MCF 10A (cell line): Measurements from ENCODE around the gene INPP4A. TPM values are rescaled to one million over a fixed set of nuclear protein-coding genes. Genes with fewer than 3 reads are reported as not detected.

ENCODE experiments used
- BruUV-seq: library from RNA; stranded (reverse); fragments of 400-500 nt; replicated peaks from 2 replicates; lab custom pipeline; 2021; lab: Mats Ljungman, UMichigan
- CTCF ChIA-PET: fragments of 300-600 bp; sonication (Branson Sonifier 250); formaldehyde crosslinking; extraction: SDS; loops from one replicate; lab custom pipeline; 2021; ENCODE audit warnings: antibody characterized with exemption, inconsistent platforms; lab: Yijun Ruan, JAX
- POLR2A ChIA-PET: fragments of 300-600, 350-650 bp; sonication (Branson Sonifier 250); formaldehyde crosslinking; extraction: SDS; loops from one replicate; lab custom pipeline; 2020; ENCODE audit warnings: antibody characterized with exemption, inconsistent platforms; lab: Yijun Ruan, JAX
- DNase-seq: peaks from one replicate; pipeline ENCODE4 v3.0.0-alpha.2; 2018; ENCODE audit not compliant: unreplicated experiment
- H3K27ac Mint-ChIP-seq: one replicate; pipeline ENCODE4 v1.8.0; 2022; ENCODE audit warnings: mild to moderate bottlenecking, low read depth, mixed read lengths; ENCODE audit not compliant: unreplicated experiment
- H3K27me3 Mint-ChIP-seq: one replicate; pipeline ENCODE4 v1.8.0; 2022; ENCODE audit warnings: mixed read lengths; ENCODE audit not compliant: insufficient read depth, unreplicated experiment
- H3K36me3 Mint-ChIP-seq: one replicate; pipeline ENCODE4 v1.8.0; 2022; ENCODE audit warnings: mild to moderate bottlenecking, moderate library complexity, mixed read lengths; ENCODE audit not compliant: insufficient read depth, unreplicated experiment
- H3K4me1 Mint-ChIP-seq: one replicate; pipeline ENCODE4 v1.8.0; 2022; ENCODE audit warnings: mixed read lengths; ENCODE audit not compliant: insufficient read depth, unreplicated experiment
- H3K4me3 Mint-ChIP-seq: one replicate; pipeline ENCODE4 v1.8.0; 2022; ENCODE audit warnings: mild to moderate bottlenecking, moderate library complexity, mixed read lengths; ENCODE audit not compliant: unreplicated experiment
- H3K9me3 Mint-ChIP-seq: one replicate; pipeline ENCODE4 v1.8.0; 2022; ENCODE audit warnings: mixed read lengths; ENCODE audit not compliant: unreplicated experiment
- CTCF ChIP-seq: fragments of 200-600 bp; IDR thresholded peaks from one replicate; pipeline ENCODE4 v1.8.0; 2022; ENCODE audit warnings: antibody characterized with exemption, mild to moderate bottlenecking; ENCODE audit not compliant: unreplicated experiment
- intact Hi-C: fragments of 100-400 bp; cut with micrococcal nuclease; formaldehyde crosslinking; loops from 2 replicates; pipeline ENCODE4 v1.14.1; 2022
- total RNA-seq: library from RNA; stranded (reverse); gene quantifications from 2 replicates; pipeline ENCODE4 v1.2.3, GENCODE V29; 2022

INPP4A gene
- total RNA-seq, 1 experiment from 2014 or later, result 21.5 TPM

DNA sequence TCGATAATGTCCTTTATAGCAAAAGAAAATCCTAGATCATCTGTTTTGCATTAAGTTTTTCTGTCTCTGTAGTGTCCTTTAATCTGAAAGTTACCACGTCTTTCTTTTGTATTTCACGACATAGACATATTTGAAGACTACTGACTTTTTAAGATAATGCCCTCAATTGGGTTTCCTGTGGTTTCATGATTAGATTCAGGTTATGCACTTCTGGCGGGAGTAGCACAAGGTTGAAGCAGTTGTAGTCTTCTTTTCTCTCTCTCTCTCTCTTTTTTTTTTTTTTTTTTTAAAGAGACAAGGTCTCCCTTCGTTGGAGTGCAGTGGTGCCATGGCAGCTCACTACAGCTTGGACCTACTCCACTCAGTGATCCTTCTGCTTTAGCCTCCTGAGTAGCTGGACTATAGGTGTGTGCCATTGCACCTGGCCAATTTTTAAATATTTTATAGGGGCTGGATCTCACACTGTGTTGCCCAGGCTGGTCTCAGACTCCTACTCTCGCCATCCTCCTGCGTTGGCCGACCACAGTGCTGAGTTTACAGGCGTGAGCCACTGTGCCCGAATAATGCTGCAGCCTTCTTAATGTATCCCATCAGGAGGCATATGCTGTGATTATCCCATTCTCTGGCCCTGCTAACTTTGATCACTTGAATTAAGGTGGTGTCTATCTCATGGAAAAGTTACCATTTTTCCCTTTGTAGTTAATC lies 3.9 kb downstream of the INPP4A start:
- Mint-ChIP-seq H3K9me3 (no peaks in the 10 kb centered on the region), H3K27me3 (no peaks in the 10 kb centered on the region), H3K36me3 (no peaks in the 10 kb centered on the region), H3K4me3 (no peak overlapping the region), H3K27ac (no peak overlapping the region), H3K4me1 (peaks cover 9% of the 10 kb centered on the region)
- no peak for TF ChIP-seq CTCF
- intact Hi-C loops, result no loop called here
- no peak for DNase-seq
- POLR2A ChIA-PET, result no interaction called here
- CTCF ChIA-PET, result interaction anchor here (0.7 kb wide), 1 partner anchor 37 kb away, joined by 3 read pairs; no protein-coding TSS in a partner anchor
- no TSS peak for BruUV-seq

DNA sequence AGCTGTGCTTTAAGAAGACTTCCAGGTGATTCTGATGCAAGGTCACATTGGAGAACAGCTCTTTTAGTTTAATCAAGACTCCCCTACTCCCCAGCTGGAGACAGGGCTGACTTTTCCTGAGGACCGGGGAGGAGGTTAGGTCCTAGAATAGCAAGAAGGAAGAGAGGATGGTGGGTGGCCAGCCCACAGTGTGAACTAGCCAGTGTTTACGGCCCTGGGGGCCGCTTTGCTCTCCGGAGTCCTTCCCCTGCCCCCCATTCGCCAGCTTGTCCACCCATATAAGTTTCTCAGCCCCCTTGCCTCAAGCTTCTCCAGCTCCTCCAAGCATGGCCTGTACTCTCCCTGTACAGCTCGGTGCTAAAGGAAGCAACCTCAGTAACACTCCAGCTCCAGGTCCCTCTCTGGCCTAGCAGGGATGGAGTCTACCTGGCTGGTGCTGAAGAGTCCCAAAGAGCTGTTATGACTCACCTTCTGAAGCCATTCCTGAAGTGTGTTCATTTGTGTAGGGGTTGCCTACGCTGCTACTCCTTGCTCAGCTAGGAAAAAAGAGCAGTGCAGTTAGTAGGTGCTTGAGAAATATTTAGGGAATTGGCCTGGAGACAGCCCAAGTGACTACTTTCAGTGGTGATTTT lies 7.9 kb downstream of the INPP4A start:
- no peaks in the 10 kb centered on the region for H3K27me3 Mint-ChIP-seq
- intact Hi-C loops, result no loop called here
- no peak for TF ChIP-seq CTCF
- DNase-seq, result no peak
- no peaks in the 10 kb centered on the region for H3K36me3 Mint-ChIP-seq
- no peak overlapping the region for H3K4me3 Mint-ChIP-seq
- BruUV-seq, result no TSS peak
- no peaks in the 10 kb centered on the region for H3K9me3 Mint-ChIP-seq
- ChIA-PET CTCF (interaction anchor here (0.6 to 0.7 kb wide), 3 partner anchors 12 to 455 kb away, joined by 3 to 4 read pairs (median 4); no protein-coding TSS in a partner anchor), POLR2A (interaction anchor here (0.6 to 1.4 kb wide), 2 partner anchors 154 to 615 kb away, joined by 3 read pairs; no protein-coding TSS in a partner anchor)
- no peak overlapping the region for H3K27ac Mint-ChIP-seq
- H3K4me1 Mint-ChIP-seq, result peaks cover 15% of the 10 kb centered on the region

DNA sequence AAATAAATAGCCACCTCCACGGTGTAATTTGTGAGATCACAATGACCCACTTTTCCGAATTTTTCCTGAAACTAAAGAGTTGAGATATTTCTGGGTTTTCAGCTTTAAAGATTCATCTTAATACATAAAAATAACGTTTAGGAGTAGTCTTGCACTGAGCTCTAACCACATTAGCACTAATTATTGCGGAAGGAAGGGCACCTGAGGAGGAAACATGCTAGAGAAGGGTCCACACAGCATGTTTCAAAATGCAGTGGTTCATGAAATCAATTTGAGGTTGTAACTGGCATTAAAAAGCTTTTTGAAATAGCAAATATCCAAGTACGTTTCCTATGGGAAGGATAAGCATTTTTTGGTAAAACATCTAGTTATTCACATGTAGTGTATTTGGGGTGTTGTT lies 8.4 kb downstream of the INPP4A start:
- Mint-ChIP-seq H3K27ac (no peak overlapping the region), H3K36me3 (no peaks in the 10 kb centered on the region), H3K27me3 (no peaks in the 10 kb centered on the region), H3K9me3 (no peaks in the 10 kb centered on the region), H3K4me3 (no peak overlapping the region), H3K4me1 (peaks cover 15% of the 10 kb centered on the region)
- DNase-seq, result no peak
- TF ChIP-seq CTCF, result no peak
- ChIA-PET POLR2A (interaction anchor here (0.6 to 1.4 kb wide), 2 partner anchors 154 to 615 kb away, joined by 3 read pairs; no protein-coding TSS in a partner anchor), CTCF (interaction anchor here (0.7 kb wide), 1 partner anchor 24 kb away, joined by 3 read pairs; no protein-coding TSS in a partner anchor)
- no TSS peak for BruUV-seq
- intact Hi-C loops, result no loop called here

DNA sequence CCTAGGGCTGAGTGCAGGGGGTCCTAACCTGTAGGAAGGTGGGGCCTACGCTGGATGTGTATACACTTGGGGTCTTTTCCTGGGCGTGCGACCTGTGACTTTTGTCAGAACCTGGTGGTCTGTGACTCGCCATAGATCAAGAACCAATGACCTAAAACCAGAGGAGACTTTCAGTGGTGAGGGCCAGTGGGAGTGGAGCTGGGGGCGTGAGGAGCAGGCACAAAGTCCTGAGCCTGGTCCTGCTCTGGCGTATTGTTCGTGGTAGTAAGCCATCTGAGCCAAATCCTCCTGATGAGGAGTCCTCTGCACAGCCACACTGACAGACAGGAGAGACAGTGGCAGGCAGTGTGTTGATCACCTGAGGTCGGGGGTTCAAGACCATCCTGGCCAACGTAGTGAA lies 8.9 kb downstream of the INPP4A start:
- Mint-ChIP-seq H3K4me1 (peaks cover 15% of the 10 kb centered on the region), H3K4me3 (no peak overlapping the region), H3K9me3 (no peaks in the 10 kb centered on the region), H3K27ac (no peak overlapping the region), H3K27me3 (no peaks in the 10 kb centered on the region), H3K36me3 (no peaks in the 10 kb centered on the region)
- CTCF ChIA-PET, result interaction anchor here (1.5 kb wide), 1 partner anchor 115 kb away, joined by 5 read pairs; no protein-coding TSS in a partner anchor
- no peak for DNase-seq
- POLR2A ChIA-PET, result no interaction called here
- BruUV-seq, result no TSS peak
- TF ChIP-seq CTCF, result no peak
- intact Hi-C loops, result no loop called here
